DND-41 (cell line): ENCODE results near the gene DSTN.

Experiments used
- ATAC-seq: fragments of 200-7000 bp; cut with Tn5 transposase; 3 replicates; pipeline ENCODE4 v1.9.1; 2021; ENCODE audit warnings: low read depth; ENCODE audit not compliant: insufficient read depth
- DNase-seq: peaks from one replicate; pipeline ENCODE4 v3.0.0-alpha.2; 2020
- H2AFZ ChIP-seq: 2 replicates; pipeline ENCODE4 v1.6.0; 2012; ENCODE audit warnings: low read depth, low read length
- H3K27ac ChIP-seq: 2 replicates; pipeline ENCODE4 v1.5.1; 2012; ENCODE audit warnings: low read length, inconsistent platforms
- H3K27me3 ChIP-seq: fragments of 200-600 bp; sonication (generic); 2 replicates; pipeline ENCODE4 v1.6.0; 2012; ENCODE audit warnings: low read length, mild to moderate bottlenecking, inconsistent platforms; ENCODE audit not compliant: insufficient read depth, poor library complexity
- H3K36me3 ChIP-seq: 2 replicates; pipeline ENCODE4 v1.5.1; 2012; ENCODE audit warnings: low read length, inconsistent platforms; ENCODE audit not compliant: insufficient read depth
- H3K4me1 ChIP-seq: 2 replicates; pipeline ENCODE4 v1.5.1; 2012; ENCODE audit warnings: mild to moderate bottlenecking, low read length; ENCODE audit not compliant: insufficient read depth
- H3K4me2 ChIP-seq: 2 replicates; pipeline ENCODE4 v1.6.0; 2012; ENCODE audit warnings: mild to moderate bottlenecking, moderate library complexity, low read length, inconsistent platforms; ENCODE audit not compliant: insufficient read depth
- H3K4me3 ChIP-seq, 2 experiments: fragments of 200-600 bp in 1 of 2; shearing (Covaris generic) in 1 of 2; 2 replicates each; pipeline ENCODE4 v1.5.1; 2012 to 2016; ENCODE audit warnings: inconsistent platforms in 2 of 2, low read length in 2 of 2, mild to moderate bottlenecking in 2 of 2, low read depth in 1 of 2, moderate library complexity in 1 of 2
- H3K79me2 ChIP-seq: 2 replicates; pipeline ENCODE4 v1.6.0; 2012; ENCODE audit warnings: low read length, inconsistent platforms; ENCODE audit not compliant: insufficient read depth
- H3K9ac ChIP-seq: 2 replicates; pipeline ENCODE4 v1.6.0; 2012; ENCODE audit warnings: low read depth, mild to moderate bottlenecking, inconsistent platforms, low read length, moderate library complexity
- H3K9me3 ChIP-seq: 2 replicates; pipeline ENCODE4 v1.5.1; 2012; ENCODE audit warnings: low read length, moderate library complexity, mild to moderate bottlenecking, inconsistent platforms; ENCODE audit not compliant: insufficient read depth, severe bottlenecking
- H4K20me1 ChIP-seq: 2 replicates; pipeline ENCODE4 v1.6.0; 2012; ENCODE audit warnings: low read length; ENCODE audit not compliant: insufficient read depth
- EZH2 ChIP-seq: IDR thresholded peaks from 3 replicates; pipeline ENCODE4 v1.6.1; 2012; ENCODE audit warnings: borderline replicate concordance, low read depth, mild to moderate bottlenecking, moderate library complexity, low read length, inconsistent platforms; ENCODE audit not compliant: severe bottlenecking
- TF ChIP-seq, protein P1 (sequence below): IDR thresholded peaks from 2 replicates; pipeline ENCODE4 v1.5.1; 2012; ENCODE audit warnings: borderline replicate concordance, low read length, moderate library complexity, mild to moderate bottlenecking; ENCODE audit not compliant: poor library complexity, severe bottlenecking; ENCODE audit errors: extremely low read depth

Gene DSTN

DNA sequence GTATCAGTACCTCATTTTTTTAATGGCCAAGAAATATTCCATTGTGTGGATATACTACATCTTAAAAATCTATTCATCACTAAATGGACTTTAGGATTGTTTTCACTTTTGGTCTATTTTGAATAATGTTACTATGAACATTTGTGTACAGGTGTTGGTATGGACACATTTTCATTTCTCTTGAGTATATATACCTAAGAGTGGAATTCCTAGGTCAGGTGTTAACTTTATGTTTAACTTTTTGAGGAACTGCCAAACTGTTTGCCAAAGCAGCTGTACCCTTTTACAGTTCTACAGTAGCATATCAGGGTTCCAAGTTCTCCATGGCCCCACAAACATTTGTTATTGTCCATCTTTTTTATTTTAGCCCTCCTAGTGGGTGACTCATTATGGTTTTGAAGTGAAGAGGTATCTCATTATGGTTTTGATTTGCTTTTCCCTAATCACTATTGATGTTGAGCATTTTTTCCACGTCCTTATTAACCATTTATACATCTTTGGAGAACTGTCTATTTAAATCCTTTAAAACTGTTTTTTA lies 28.2 kb downstream of the DSTN start:
- Histone ChIP-seq H3K4me3 (no peak overlapping the region), H3K27ac (no peak overlapping the region), H3K4me1 (no peaks in the 10 kb centered on the region), H2AFZ (no peak overlapping the region), H3K9me3 (no peaks in the 10 kb centered on the region), H3K4me2 (no peak overlapping the region), H3K79me2 (no peaks in the 10 kb centered on the region), H3K36me3 (peaks cover 3% of the 10 kb centered on the region; the same call in 1 of the 2 replicates), H3K27me3 (no peaks in the 10 kb centered on the region), H4K20me1 (peaks cover 6% of the 10 kb centered on the region), H3K9ac (no peak overlapping the region)
- no peak for TF ChIP-seq EZH2
- TF ChIP-seq, protein P1, sequence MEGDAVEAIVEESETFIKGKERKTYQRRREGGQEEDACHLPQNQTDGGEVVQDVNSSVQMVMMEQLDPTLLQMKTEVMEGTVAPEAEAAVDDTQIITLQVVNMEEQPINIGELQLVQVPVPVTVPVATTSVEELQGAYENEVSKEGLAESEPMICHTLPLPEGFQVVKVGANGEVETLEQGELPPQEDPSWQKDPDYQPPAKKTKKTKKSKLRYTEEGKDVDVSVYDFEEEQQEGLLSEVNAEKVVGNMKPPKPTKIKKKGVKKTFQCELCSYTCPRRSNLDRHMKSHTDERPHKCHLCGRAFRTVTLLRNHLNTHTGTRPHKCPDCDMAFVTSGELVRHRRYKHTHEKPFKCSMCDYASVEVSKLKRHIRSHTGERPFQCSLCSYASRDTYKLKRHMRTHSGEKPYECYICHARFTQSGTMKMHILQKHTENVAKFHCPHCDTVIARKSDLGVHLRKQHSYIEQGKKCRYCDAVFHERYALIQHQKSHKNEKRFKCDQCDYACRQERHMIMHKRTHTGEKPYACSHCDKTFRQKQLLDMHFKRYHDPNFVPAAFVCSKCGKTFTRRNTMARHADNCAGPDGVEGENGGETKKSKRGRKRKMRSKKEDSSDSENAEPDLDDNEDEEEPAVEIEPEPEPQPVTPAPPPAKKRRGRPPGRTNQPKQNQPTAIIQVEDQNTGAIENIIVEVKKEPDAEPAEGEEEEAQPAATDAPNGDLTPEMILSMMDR: no peak
- ATAC-seq (no peak), DNase-seq (no peak)

DNA sequence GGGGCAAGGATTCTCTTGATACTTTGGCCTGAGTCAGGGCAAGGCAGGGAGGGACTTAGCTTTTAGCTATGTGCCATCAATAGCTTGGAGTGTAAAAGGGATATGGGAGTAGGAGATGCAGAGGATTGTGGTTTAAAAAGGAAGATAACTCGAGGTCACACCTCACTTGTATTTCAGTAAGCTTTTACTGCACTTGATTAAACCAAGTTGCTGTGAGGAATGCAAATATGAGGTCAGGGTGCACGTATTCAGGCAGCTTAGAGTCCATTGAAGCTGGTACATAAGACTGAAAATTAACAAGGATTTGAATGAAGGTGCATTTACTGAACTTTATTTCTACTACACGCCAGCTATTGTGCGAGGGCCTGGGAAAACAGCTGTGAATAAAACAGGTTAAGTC lies 32.1 kb downstream of the DSTN start:
- no peak overlapping the region for H3K27ac ChIP-seq
- H3K4me1 ChIP-seq: no peaks in the 10 kb centered on the region
- peaks cover 10% of the 10 kb centered on the region; the same call in 1 of the 2 replicates for H3K36me3 ChIP-seq
- no peaks in the 10 kb centered on the region for H3K9me3 ChIP-seq
- H2AFZ ChIP-seq: no peak overlapping the region
- no peaks in the 10 kb centered on the region for H3K79me2 ChIP-seq
- ATAC-seq (no peak), DNase-seq (no peak)
- H3K4me3 ChIP-seq: no peak overlapping the region
- H3K27me3 ChIP-seq: no peaks in the 10 kb centered on the region
- H3K9ac ChIP-seq: no peak overlapping the region
- no peak for TF ChIP-seq EZH2
- TF ChIP-seq, protein P1: no peak
- peaks cover 6% of the 10 kb centered on the region for H4K20me1 ChIP-seq
- no peak overlapping the region for H3K4me2 ChIP-seq

DNA sequence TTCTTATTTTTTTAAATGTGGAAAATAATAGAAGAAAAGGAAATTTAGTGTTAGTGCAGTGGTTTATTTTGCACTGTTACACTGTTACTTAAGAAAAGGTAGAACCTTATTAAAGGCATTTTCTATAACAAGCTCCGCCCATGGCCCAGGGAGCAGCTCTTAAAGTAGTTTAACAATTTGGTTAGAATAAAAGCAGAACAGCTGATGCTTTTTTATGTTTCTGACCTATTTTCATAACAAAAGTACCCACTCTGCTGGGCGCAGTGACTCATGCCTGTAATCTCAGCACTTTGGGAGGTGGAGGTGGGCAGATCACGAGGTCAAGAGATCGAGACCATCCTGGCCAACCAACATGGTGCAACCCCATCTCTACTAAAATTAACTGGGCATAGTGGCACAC lies 32.6 kb downstream of the DSTN start:
- no peaks in the 10 kb centered on the region for H3K4me1 ChIP-seq
- no peak overlapping the region for H3K27ac ChIP-seq
- peaks cover 6% of the 10 kb centered on the region for H4K20me1 ChIP-seq
- no peaks in the 10 kb centered on the region for H3K27me3 ChIP-seq
- no peaks in the 10 kb centered on the region for H3K79me2 ChIP-seq
- ATAC-seq: no peak
- DNase-seq: no peak
- H3K4me3 ChIP-seq: no peak overlapping the region
- H3K4me2 ChIP-seq: no peak overlapping the region
- H3K36me3 ChIP-seq: peaks cover 10% of the 10 kb centered on the region; the same call in 1 of the 2 replicates
- no peak overlapping the region for H3K9ac ChIP-seq
- no peaks in the 10 kb centered on the region for H3K9me3 ChIP-seq
- TF ChIP-seq, protein P1: no peak
- TF ChIP-seq EZH2: no peak
- H2AFZ ChIP-seq: no peak overlapping the region
